K562 (cell line): Measurements from ENCODE around the gene PRSS27. TPM values are rescaled to one million over a fixed set of nuclear protein-coding genes. Genes with fewer than 3 reads are reported as not detected.

ENCODE experiments used
- MGA ChIP-seq: fragments of 450-650 bp; IDR thresholded peaks from 2 replicates; pipeline ENCODE4 v1.6.1; 2016; ENCODE audit warnings: mild to moderate bottlenecking, moderate library complexity
- polyA plus RNA-seq, 8 experiments: library from polyadenylated mRNA; depleted of rRNA in 4 of 8; stranded (reverse) in 5 of 8; unstranded in 3 of 8; fragments of >200 nt; fragmentation: Nextera tagmentation in 2 of 8; fragmentation: Illumina TruSeq in 1 of 8; extraction: Ambion mirVana in 2 of 8; extraction: Trizol in 1 of 8; gene quantifications; 2 replicates each; pipeline versions ENCODE4 v1.2.1 to v1.2.3, GENCODE V29; 2011 to 2014; ENCODE audit warnings: inconsistent platforms in 1 of 8, missing spikeins in 1 of 8
- total RNA-seq, 7 experiments: library from RNA; depleted of rRNA in 6 of 7; stranded (reverse); fragments of >200 nt in 6 of 7; fragmentation: Illumina TruSeq in 2 of 7; extraction: Trizol in 2 of 7; gene quantifications; 2 replicates each; pipeline versions ENCODE4 v1.2.1 to v1.2.3, GENCODE V29; 2011 to 2021; ENCODE audit warnings: low replicate concordance in 1 of 7

Gene PRSS27
- total and polyA plus RNA-seq, 9 of the 15 experiments (the other 6 are each of a cell fraction or from before 2014, with no cell fraction given) = 0.09 to 0.20 (median 0.17) TPM; not detected in 5

- TF ChIP-seq MGA = 0 out of 2 replicates have a peak, but pooled peaks have one; percentile 13
Observed at GRCh38 chr16:2680360-2680759, 39.7 kb downstream of the PRSS27 start (continued).
